ENCODE results near the gene RAVER1.

DNA sequence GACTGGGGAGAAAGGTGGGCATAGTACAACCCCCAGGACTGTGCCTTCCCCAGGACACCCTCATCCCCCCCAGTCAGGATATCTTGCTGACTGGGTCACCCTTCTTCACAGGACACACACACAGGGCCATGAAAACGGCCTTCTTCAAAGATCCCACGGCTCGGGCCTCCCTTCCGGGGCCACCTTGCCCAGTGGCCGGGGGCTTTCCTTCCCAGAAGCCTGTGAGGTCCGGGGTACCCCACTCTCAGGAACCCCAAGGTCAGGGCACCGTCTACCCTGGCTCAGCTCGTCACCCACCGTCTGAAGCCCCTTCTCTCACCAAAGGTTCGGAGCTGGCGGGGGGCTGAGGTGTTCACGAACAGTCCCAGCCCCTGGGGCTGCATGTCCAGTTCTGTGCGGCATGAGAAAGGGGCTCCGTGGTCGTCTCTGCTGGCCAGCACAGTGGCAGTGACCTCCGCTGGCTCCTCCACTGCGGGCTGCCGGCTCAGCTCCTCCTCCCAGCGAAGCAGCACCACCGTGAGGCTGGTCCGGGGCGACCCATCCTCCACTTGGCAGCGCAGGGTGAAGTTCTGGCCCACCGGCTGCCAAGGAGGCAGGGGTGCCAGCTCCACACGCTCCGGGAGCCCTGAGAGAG, 2.1 kb upstream of the RAVER1 start:
- TF ChIP-seq, protein P1, sequence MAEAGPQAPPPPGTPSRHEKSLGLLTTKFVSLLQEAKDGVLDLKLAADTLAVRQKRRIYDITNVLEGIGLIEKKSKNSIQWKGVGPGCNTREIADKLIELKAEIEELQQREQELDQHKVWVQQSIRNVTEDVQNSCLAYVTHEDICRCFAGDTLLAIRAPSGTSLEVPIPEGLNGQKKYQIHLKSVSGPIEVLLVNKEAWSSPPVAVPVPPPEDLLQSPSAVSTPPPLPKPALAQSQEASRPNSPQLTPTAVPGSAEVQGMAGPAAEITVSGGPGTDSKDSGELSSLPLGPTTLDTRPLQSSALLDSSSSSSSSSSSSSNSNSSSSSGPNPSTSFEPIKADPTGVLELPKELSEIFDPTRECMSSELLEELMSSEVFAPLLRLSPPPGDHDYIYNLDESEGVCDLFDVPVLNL (CRISPR knock-in tag; IDR thresholded peaks at IDR 0.05; ENCODE audit: borderline replicate concordance, low read depth): no peak
- TF ChIP-seq MYBL2 (CRISPR knock-in tag; IDR thresholded peaks at IDR 0.05): no peak
- TF ChIP-seq, protein P2, sequence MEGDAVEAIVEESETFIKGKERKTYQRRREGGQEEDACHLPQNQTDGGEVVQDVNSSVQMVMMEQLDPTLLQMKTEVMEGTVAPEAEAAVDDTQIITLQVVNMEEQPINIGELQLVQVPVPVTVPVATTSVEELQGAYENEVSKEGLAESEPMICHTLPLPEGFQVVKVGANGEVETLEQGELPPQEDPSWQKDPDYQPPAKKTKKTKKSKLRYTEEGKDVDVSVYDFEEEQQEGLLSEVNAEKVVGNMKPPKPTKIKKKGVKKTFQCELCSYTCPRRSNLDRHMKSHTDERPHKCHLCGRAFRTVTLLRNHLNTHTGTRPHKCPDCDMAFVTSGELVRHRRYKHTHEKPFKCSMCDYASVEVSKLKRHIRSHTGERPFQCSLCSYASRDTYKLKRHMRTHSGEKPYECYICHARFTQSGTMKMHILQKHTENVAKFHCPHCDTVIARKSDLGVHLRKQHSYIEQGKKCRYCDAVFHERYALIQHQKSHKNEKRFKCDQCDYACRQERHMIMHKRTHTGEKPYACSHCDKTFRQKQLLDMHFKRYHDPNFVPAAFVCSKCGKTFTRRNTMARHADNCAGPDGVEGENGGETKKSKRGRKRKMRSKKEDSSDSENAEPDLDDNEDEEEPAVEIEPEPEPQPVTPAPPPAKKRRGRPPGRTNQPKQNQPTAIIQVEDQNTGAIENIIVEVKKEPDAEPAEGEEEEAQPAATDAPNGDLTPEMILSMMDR (IDR thresholded peaks at IDR 0.05): no peak
- TF ChIP-seq FOXJ3 (CRISPR knock-in tag; IDR thresholded peaks at IDR 0.05; ENCODE audit: borderline replicate concordance): no peak
- TF ChIP-seq CBFB (CRISPR knock-in tag; IDR thresholded peaks at IDR 0.05; ENCODE audit: low read depth): no peak
- TF ChIP-seq ZNF121 (CRISPR knock-in tag; IDR thresholded peaks at IDR 0.05): no peak
- TF ChIP-seq, protein P3, sequence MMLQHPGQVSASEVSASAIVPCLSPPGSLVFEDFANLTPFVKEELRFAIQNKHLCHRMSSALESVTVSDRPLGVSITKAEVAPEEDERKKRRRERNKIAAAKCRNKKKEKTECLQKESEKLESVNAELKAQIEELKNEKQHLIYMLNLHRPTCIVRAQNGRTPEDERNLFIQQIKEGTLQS (CRISPR knock-in tag; conservative IDR thresholded peaks at IDR 0.05): no peak

Measured in WTC11 (cell line).